ENCODE results near the gene HOXC11.

The HOXC11 gene

DNA sequence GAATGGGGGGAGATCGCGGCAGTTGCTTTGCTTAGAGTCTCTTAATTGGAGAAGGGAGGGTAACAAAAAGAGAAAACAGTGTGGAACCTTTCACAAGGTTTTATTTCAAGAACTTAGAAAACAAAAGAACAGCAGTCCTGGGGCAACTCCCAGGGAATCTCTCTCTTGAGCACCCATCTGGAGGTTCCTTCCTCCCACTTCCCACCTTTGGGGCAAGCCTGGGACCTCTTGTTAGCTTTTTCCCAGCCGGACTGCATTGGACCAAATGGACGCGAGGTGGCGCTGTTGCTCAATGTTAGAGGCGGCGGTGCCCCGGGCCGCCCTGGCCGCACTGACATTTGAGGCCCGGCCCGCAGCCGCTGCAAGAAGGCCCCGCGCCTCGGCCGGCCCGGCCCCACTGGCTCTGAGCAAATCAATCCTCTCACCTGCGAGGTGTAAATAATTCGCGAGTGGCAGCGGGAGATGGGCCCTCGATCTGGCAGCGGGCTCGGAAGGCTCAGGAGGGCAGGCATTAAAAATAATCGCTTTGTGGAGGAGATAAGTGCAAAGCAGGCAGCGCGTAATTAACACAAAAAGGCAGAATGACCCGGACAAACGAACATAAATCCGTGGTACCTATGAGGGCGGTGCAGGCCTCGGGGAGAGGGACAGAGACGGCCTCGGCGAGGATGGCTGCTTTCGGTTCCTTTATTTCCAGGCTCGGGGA lies 33.1 kb downstream of the HOXC11 start:
- peak; percentile 90 for FAIRE-seq
- DNase-seq (ENCODE audit: insufficient read length, low spot score) = peak; percentile 79
- TF ChIP-seq TAF1 (IDR thresholded peaks at IDR 0.05; ENCODE audit: low read depth, low read length) (no peak), PAX5 (IDR thresholded peaks at IDR 0.05; ENCODE audit: insufficient read depth, low read length, severe bottlenecking) (no peak), POU2F2 (IDR thresholded peaks at IDR 0.05; ENCODE audit: low read depth, low read length) (no peak), SPI1 (IDR thresholded peaks at IDR 0.05; ENCODE audit: low read depth, low read length) (peak; percentile 78)

DNA sequence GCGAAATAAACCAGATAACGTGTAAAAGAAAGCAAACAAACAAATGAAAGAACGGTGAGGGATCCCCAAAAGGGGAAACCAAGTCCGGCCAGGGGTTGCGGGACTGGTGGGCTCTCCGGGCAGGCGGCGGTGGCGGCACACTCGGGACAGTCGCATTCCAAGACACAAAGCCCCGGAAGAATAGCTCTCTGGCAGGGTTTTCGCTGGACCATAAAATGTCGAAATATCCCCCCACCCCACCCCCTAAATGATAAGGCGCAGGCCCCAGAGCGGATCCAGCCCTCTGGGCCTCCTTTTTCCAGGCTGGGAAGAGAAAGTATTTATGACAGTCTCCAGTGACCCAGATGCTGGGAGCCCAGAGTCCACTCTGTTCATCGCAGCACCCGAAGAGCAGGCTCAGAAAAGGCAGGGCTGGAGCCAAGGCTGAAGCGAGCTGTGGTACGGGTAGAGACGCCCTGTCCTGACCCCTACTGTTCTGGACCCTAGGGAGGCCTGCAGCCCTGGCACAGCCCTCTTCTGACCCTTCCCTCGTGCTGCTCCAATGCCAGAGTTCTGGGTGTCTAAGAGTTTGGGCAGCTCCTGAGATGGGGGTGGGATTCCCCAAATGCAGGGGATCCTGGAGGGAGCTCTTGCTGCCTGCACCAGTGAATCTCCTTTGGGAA lies 33.8 kb downstream of the HOXC11 start:
- no peak for DNase-seq (ENCODE audit: insufficient read length, low spot score)
- FAIRE-seq = no peak
- TF ChIP-seq PAX5 (IDR thresholded peaks at IDR 0.05; ENCODE audit: insufficient read depth, low read length, severe bottlenecking) (no peak), POLR2A (IDR thresholded peaks at IDR 0.05; ENCODE audit: low read depth, low read length) (no peak), TAF1 (IDR thresholded peaks at IDR 0.05; ENCODE audit: low read depth, low read length) (no peak), POU2F2 (IDR thresholded peaks at IDR 0.05; ENCODE audit: low read depth, low read length) (no peak), SPI1 (IDR thresholded peaks at IDR 0.05; ENCODE audit: low read depth, low read length) (no peak), POLR2AphosphoS5 (IDR thresholded peaks at IDR 0.05; ENCODE audit: low read depth, low read length) (no peak)

DNA sequence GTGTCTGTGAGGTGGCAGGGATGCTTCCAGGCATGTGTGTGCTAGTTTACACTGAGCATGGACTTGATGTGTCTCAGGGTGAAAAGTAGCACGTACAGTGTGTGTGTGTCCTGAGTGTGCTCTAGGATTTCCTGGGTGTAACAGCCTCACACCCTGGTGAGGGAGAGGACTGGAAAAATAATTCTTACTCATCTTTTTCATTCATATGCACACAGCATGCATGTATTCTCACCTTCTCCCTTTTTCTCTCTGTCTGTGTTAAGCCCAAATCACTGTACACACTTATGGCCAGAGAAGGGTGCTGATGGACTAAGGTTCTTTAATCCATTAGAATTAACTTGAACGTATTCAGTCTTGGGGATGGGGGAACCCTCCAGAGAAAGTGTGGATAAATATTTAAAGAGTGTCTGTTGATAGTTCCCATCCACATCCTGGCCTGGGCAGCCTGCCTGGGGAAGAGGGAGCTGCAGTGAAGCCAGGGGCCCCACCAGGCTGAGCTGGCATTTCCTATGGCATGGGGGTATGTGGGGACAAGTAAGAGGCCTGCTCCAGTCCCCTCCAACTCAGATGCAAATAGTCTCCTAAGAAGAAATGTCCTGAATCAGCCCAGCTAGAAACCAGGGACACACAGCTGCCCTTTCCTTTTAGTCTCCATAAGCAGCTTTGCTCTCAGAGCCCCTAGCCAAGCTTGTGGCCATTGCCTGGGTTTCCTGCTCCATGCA lies 34.8 kb downstream of the HOXC11 start:
- no peak for DNase-seq (ENCODE audit: insufficient read length, low spot score)
- no peak for TF ChIP-seq POU2F2 (IDR thresholded peaks at IDR 0.05; ENCODE audit: low read depth, low read length)
- TF ChIP-seq PAX5 (IDR thresholded peaks at IDR 0.05; ENCODE audit: insufficient read depth, low read length, severe bottlenecking) = no peak
- TF ChIP-seq TAF1 (IDR thresholded peaks at IDR 0.05; ENCODE audit: low read depth, low read length) = no peak
- no peak for TF ChIP-seq POLR2AphosphoS5 (IDR thresholded peaks at IDR 0.05; ENCODE audit: low read depth, low read length)
- no peak for TF ChIP-seq POLR2A (IDR thresholded peaks at IDR 0.05; ENCODE audit: low read depth, low read length)
- no peak for TF ChIP-seq SPI1 (IDR thresholded peaks at IDR 0.05; ENCODE audit: low read depth, low read length)
- no peak for FAIRE-seq

DNA sequence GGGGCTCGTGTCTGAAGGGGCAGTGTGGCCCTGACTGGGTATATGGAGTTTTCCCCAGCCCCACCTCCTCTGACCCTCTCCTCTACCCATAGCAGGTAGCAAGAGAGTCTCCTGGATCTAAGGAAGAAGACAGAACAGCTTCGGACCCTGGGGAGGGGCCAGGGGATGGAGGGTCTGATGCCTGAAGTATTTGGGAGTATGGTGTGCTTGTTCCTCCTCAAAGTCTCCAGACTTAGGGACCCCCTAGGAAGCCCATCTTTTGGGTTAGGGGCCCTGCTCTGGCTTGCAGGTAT lies 35.3 kb downstream of the HOXC11 start:
- DNase-seq (ENCODE audit: insufficient read length, low spot score) (no peak), FAIRE-seq (no peak)
- TF ChIP-seq TAF1 (IDR thresholded peaks at IDR 0.05; ENCODE audit: low read depth, low read length) (no peak), POLR2AphosphoS5 (IDR thresholded peaks at IDR 0.05; ENCODE audit: low read depth, low read length) (no peak), POU2F2 (IDR thresholded peaks at IDR 0.05; ENCODE audit: low read depth, low read length) (no peak), SPI1 (IDR thresholded peaks at IDR 0.05; ENCODE audit: low read depth, low read length) (no peak), PAX5 (IDR thresholded peaks at IDR 0.05; ENCODE audit: insufficient read depth, low read length, severe bottlenecking) (no peak), POLR2A (IDR thresholded peaks at IDR 0.05; ENCODE audit: low read depth, low read length) (no peak)

DNA sequence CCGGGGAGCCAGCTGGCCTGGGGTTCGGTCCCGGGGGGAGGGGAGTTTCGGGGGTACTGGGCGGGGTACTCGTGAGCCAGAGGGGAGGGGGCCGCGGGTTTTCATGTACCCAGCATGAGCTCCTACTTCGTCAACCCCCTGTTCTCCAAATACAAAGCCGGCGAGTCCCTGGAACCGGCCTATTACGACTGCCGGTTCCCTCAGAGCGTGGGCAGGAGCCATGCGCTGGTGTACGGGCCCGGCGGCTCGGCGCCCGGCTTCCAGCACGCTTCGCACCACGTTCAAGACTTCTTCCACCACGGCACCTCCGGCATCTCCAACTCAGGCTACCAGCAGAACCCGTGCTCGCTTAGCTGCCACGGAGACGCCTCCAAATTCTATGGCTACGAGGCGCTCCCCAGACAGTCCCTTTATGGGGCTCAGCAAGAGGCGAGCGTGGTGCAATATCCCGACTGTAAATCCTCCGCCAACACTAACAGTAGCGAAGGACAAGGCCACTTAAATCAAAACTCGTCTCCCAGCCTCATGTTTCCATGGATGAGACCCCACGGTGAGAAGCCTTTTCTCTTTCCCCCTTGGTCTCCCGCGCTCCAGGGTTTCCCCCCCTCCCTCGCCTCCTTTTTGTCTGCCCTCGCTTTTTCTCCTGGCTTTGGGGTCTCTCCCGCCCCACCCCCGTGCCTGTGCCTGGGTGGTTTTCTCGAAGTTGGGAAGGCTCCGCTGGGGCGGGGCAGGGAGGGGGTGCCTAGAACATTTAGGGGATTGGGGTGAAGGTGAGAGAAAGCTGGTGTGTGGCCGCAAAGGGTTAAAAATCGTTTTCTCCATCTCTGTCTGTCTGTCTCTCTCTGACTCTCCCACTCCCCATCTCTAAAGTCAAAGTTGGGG lies 36.5 kb downstream of the HOXC11 start:
- TF ChIP-seq SPI1 (IDR thresholded peaks at IDR 0.05; ENCODE audit: low read depth, low read length) = no peak
- TF ChIP-seq POU2F2 (IDR thresholded peaks at IDR 0.05; ENCODE audit: low read depth, low read length) = no peak
- no peak for TF ChIP-seq POLR2A (IDR thresholded peaks at IDR 0.05; ENCODE audit: low read depth, low read length)
- TF ChIP-seq TAF1 (IDR thresholded peaks at IDR 0.05; ENCODE audit: low read depth, low read length) = no peak
- TF ChIP-seq PAX5 (IDR thresholded peaks at IDR 0.05; ENCODE audit: insufficient read depth, low read length, severe bottlenecking) = no peak
- no peak for TF ChIP-seq POLR2AphosphoS5 (IDR thresholded peaks at IDR 0.05; ENCODE audit: low read depth, low read length)
- DNase-seq (ENCODE audit: insufficient read length, low spot score) (no peak), FAIRE-seq (no peak)

DNA sequence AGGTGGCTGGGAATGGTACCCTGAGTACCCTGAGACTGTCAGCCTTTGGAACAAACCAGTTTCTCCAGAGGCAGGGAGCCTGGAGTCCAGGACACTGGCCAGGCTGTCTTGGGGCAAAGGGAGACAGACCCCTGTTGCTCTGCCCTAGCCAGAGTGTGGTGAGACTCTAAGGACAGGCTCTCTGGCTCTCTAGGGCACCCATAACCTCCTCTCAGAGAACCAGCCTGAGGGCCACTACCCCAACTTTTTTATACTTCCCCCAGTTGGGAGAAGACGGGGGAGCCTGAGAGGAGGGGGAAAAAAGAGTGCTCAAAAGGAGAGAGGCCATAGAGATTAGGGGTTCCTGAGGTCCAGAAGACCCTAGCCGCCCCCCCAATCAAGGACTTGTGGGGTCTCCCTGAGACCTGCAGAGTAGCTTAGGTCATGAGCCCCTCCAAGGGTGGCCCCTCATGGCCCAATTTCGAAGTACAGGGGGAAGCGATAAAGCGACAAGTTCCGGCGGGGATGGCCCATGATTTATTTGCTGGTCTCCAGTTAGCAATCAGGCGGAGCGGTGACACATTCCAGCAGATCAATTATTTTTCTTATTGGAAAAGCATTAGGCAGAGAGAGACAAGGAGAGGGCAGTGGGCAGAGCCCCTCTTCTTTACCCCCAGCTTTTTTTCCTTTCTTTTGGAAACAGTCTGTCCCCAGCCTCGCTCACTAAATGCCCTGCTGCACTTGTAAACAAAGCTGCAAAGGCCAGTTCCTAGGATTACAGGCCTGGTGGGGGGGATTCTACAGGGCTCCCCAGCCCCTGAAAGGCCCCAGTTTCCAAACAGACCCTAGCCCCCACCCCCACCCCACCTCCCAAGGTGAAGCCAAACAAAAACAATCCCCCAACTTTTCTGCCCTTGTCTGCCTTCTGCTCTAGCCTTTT lies 37.4 kb downstream of the HOXC11 start:
- DNase-seq (ENCODE audit: insufficient read length, low spot score) = no peak
- FAIRE-seq = no peak
- TF ChIP-seq POLR2AphosphoS5 (IDR thresholded peaks at IDR 0.05; ENCODE audit: low read depth, low read length) (no peak), SPI1 (IDR thresholded peaks at IDR 0.05; ENCODE audit: low read depth, low read length) (no peak), POLR2A (IDR thresholded peaks at IDR 0.05; ENCODE audit: low read depth, low read length) (no peak), PAX5 (IDR thresholded peaks at IDR 0.05; ENCODE audit: insufficient read depth, low read length, severe bottlenecking) (no peak), TAF1 (IDR thresholded peaks at IDR 0.05; ENCODE audit: low read depth, low read length) (no peak), POU2F2 (IDR thresholded peaks at IDR 0.05; ENCODE audit: low read depth, low read length) (no peak)

DNA sequence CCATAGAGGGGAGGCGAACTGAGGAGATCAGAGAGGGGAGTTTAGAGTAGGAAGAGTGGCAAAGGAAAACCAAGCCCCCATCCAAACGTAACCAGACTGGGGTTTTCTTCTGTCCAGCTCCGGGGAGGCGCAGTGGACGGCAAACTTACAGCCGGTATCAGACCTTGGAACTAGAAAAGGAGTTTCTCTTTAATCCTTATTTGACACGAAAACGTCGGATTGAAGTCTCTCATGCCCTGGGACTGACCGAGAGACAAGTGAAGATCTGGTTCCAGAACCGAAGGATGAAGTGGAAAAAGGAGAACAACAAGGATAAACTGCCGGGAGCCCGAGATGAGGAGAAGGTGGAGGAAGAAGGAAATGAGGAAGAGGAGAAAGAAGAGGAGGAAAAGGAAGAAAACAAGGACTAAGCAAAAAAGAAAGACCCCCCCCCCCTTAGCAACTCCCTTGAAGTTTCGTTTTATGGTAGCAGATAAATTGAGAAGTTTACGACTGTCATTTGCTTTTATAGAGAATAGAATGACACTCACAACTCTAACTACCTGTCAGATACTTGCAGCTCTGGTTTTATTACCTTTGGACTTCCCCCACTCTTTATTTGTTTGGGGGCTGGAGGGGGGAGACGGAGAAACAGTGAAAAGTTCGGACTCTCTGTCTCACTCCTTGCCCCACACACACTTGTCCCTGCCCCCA lies 38.2 kb downstream of the HOXC11 start:
- TF ChIP-seq TAF1 (IDR thresholded peaks at IDR 0.05; ENCODE audit: low read depth, low read length) (no peak), POU2F2 (IDR thresholded peaks at IDR 0.05; ENCODE audit: low read depth, low read length) (no peak), POLR2A (IDR thresholded peaks at IDR 0.05; ENCODE audit: low read depth, low read length) (no peak), PAX5 (IDR thresholded peaks at IDR 0.05; ENCODE audit: insufficient read depth, low read length, severe bottlenecking) (no peak), SPI1 (IDR thresholded peaks at IDR 0.05; ENCODE audit: low read depth, low read length) (no peak), POLR2AphosphoS5 (IDR thresholded peaks at IDR 0.05; ENCODE audit: low read depth, low read length) (no peak)
- FAIRE-seq (no peak), DNase-seq (ENCODE audit: insufficient read length, low spot score) (no peak)
